Measurements from ENCODE around the gene TRIM60.
"Not testable (repeated sequence)": the region's sequence is repeated elsewhere in the genome, so short reads cannot be mapped to it uniquely, and the experiment has no call there.

The TRIM60 gene

GRCh38 chr4:165055601-165056000, 23.8 kb downstream of the TRIM60 start:
- DNase-seq: no peak

- no peak for DNase-seq
Measured at GRCh38 chr4:165058666-165059065, 26.9 kb downstream of the TRIM60 start.

- DNase-seq: no peak
Measured at GRCh38 chr4:165059386-165059785, 27.6 kb downstream of the TRIM60 start.

GRCh38 chr4:165060938-165061337, 29.1 kb downstream of the TRIM60 start:
- DNase-seq: no peak

GRCh38 chr4:165070560-165070959, 38.8 kb downstream of the TRIM60 start:
- DNase-seq: no peak

GRCh38 chr4:165073346-165073745, 41.5 kb downstream of the TRIM60 start:
- DNase-seq: not testable (repeated sequence)

- DNase-seq: no peak
Measured at GRCh38 chr4:165077034-165077578, 45.3 kb downstream of the TRIM60 start.

- no peak for DNase-seq
Measured at GRCh38 chr4:165079476-165079875, 47.7 kb downstream of the TRIM60 start.

GRCh38 chr4:165084787-165085186, 53.0 kb downstream of the TRIM60 start:
- DNase-seq: not testable (repeated sequence)

GRCh38 chr4:165085946-165086345, 54.1 kb downstream of the TRIM60 start:
- no peak for DNase-seq

- no peak for DNase-seq
Measured at GRCh38 chr4:165088366-165088765, 56.6 kb downstream of the TRIM60 start.

All from NCI-H526 (cell line).